SK-N-SH (cell line): ENCODE measurements around the gene SLC20A1. TPM values are rescaled to one million over a fixed set of nuclear protein-coding genes. Genes with fewer than 3 reads are reported as not detected.

ENCODE experiments used
- CTCF ChIA-PET: fragments of 300-600, 350-600 bp; formaldehyde crosslinking; extraction: SDS; loops from one replicate; lab custom pipeline; 2021; lab: Yijun Ruan, JAX
- POLR2A ChIA-PET: fragments of 350-600 bp; sonication (Branson Sonifier 250); formaldehyde crosslinking; extraction: SDS; loops from one replicate; lab custom pipeline; 2020; ENCODE audit warnings: antibody characterized with exemption, inconsistent platforms; lab: Yijun Ruan, JAX
- DNase-seq: peaks from one replicate; pipeline ENCODE4 v3.0.0; 2012
- H2AFZ ChIP-seq: fragments of 200-600 bp; sonication (generic); 2 replicates; pipeline ENCODE4 v1.8.1; 2016; ENCODE audit warnings: antibody characterized with exemption, mild to moderate bottlenecking, low read depth
- H3F3A ChIP-seq: fragments of 200-600 bp; sonication (generic); replicated peaks from 2 replicates; pipeline ENCODE3; 2016; ENCODE audit warnings: antibody characterized with exemption, mild to moderate bottlenecking; ENCODE audit not compliant: insufficient read depth
- H3K27ac ChIP-seq, 2 experiments: fragments of 200-500 bp in 1 of 2; fragments of 200-600 bp in 1 of 2; sonication (Bioruptor generic) in 1 of 2; sonication (generic), shearing (Covaris generic) in 1 of 2; 2 replicates each; pipeline versions ENCODE4 v1.5.1 to v1.6.1; 2014 to 2016; ENCODE audit warnings: low read depth in 2 of 2, inconsistent platforms in 1 of 2, low read length in 1 of 2, mild to moderate bottlenecking in 1 of 2, mixed read lengths in 1 of 2
- H3K27me3 ChIP-seq: fragments of 200-600 bp; sonication (generic), shearing (Covaris generic); 2 replicates; pipeline ENCODE4 v1.6.1; 2016; ENCODE audit warnings: mixed run types; ENCODE audit not compliant: insufficient read depth
- H3K36me3 ChIP-seq, 2 experiments: fragments of 200-500 bp in 1 of 2; fragments of 200-600 bp in 1 of 2; sonication (Bioruptor generic) in 1 of 2; sonication (generic) in 1 of 2; replicated peaks in 1 of 2; 2 replicates each; pipeline versions ENCODE3 to v1.5.1; 2014 to 2016; ENCODE audit warnings: low read length in 1 of 2, mild to moderate bottlenecking in 1 of 2; ENCODE audit not compliant: insufficient read depth in 2 of 2, control insufficient read depth in 1 of 2
- H3K4me1 ChIP-seq, 2 experiments: fragments of 200-500 bp in 1 of 2; fragments of 200-600 bp in 1 of 2; sonication (Bioruptor generic) in 1 of 2; sonication (generic), shearing (Covaris generic) in 1 of 2; 2 replicates each; pipeline versions ENCODE4 v1.5.1 to v1.6.1; 2014 to 2016; ENCODE audit warnings: low read depth in 1 of 2, low read length in 1 of 2, mixed run types in 1 of 2; ENCODE audit not compliant: insufficient read depth in 2 of 2, control insufficient read depth in 1 of 2
- H3K4me2 ChIP-seq: fragments of 200-600 bp; sonication (generic), shearing (Covaris generic); 2 replicates; pipeline ENCODE4 v1.6.1; 2017; ENCODE audit warnings: mixed run types
- H3K4me3 ChIP-seq, 2 experiments: fragments of 200-500 bp in 1 of 2; fragments of 200-600 bp in 1 of 2; sonication (Bioruptor generic) in 1 of 2; sonication (generic), shearing (Covaris generic) in 1 of 2; 2 replicates each; pipeline versions ENCODE4 v1.5.1 to v1.8.1; 2014 to 2016; ENCODE audit warnings: low read depth in 2 of 2, inconsistent platforms in 1 of 2, low read length in 1 of 2, mild to moderate bottlenecking in 1 of 2, mixed read lengths in 1 of 2, moderate library complexity in 1 of 2
- H3K79me2 ChIP-seq: fragments of 200-600 bp; sonication (generic); 2 replicates; pipeline ENCODE4 v1.8.1; 2017; ENCODE audit warnings: mild to moderate bottlenecking; ENCODE audit not compliant: insufficient read depth
- H3K9ac ChIP-seq: fragments of 200-600 bp; sonication (generic); 2 replicates; pipeline ENCODE4 v1.6.1; 2017; ENCODE audit warnings: mixed run types
- H3K9me2 ChIP-seq: fragments of 200-600 bp; sonication (generic); 2 replicates; pipeline ENCODE4 v1.6.1; 2017; ENCODE audit warnings: mixed run types
- H3K9me3 ChIP-seq: fragments of 200-600 bp; sonication (generic); 2 replicates; pipeline ENCODE4 v1.6.1; 2017; ENCODE audit warnings: mixed run types, mild to moderate bottlenecking, moderate library complexity
- H4K20me1 ChIP-seq: fragments of 200-600 bp; sonication (generic); 2 replicates; pipeline ENCODE4 v1.6.1; 2017; ENCODE audit warnings: mild to moderate bottlenecking, mixed run types; ENCODE audit not compliant: insufficient read depth
- CHD2 ChIP-seq: fragments of 150-350 bp; IDR thresholded peaks from 2 replicates; pipeline ENCODE4 v1.6.1; 2018; ENCODE audit warnings: low read length; ENCODE audit not compliant: partially characterized antibody
- ELF1 ChIP-seq: IDR thresholded peaks from 2 replicates; pipeline ENCODE4 v1.4.0; 2012
- EP300 ChIP-seq, 2 experiments: IDR thresholded peaks; 2 replicates each; pipeline versions ENCODE4 v1.4.0 to v1.6.1; 2012; ENCODE audit warnings: borderline replicate concordance in 1 of 2, low read depth in 1 of 2, low read length in 1 of 2
- EZH2phosphoT487 ChIP-seq: fragments of 200-600 bp; sonication (generic); IDR thresholded peaks from 2 replicates; pipeline ENCODE4 v1.6.1; 2017; ENCODE audit warnings: low read depth, mixed run types, mild to moderate bottlenecking, antibody characterized with exemption, moderate library complexity, borderline replicate concordance
- FOSL2 ChIP-seq: IDR thresholded peaks from 2 replicates; pipeline ENCODE4 v1.4.0; 2012; ENCODE audit warnings: low read depth, mild to moderate bottlenecking, moderate library complexity, borderline replicate concordance
- FOXJ3 ChIP-seq: sonication (generic); formaldehyde crosslinking; IDR thresholded peaks from 2 replicates; pipeline ENCODE4 v1.5.1; 2020; ENCODE audit warnings: mild to moderate bottlenecking, missing genetic modification reagents
- GABPA ChIP-seq: IDR thresholded peaks from 2 replicates; pipeline ENCODE4 v1.4.0; 2012; ENCODE audit warnings: low read depth, mild to moderate bottlenecking
- JUND ChIP-seq: IDR thresholded peaks from 2 replicates; pipeline ENCODE4 v1.4.0; 2012
- MAX ChIP-seq: IDR thresholded peaks from 2 replicates; pipeline ENCODE4 v1.4.0; 2012; ENCODE audit warnings: low read depth
- MEF2A ChIP-seq: IDR thresholded peaks from 2 replicates; pipeline ENCODE4 v1.4.0; 2012; ENCODE audit warnings: low read depth, borderline replicate concordance
- NRF1 ChIP-seq: IDR thresholded peaks from 2 replicates; pipeline ENCODE4 v1.6.1; 2012; ENCODE audit warnings: low read depth, mild to moderate bottlenecking, low read length
- POLR2AphosphoS5 ChIP-seq: IDR thresholded peaks from 2 replicates; pipeline ENCODE4 v1.6.1; 2012; ENCODE audit warnings: low read depth, low read length
- RAD21 ChIP-seq: IDR thresholded peaks from 2 replicates; pipeline ENCODE4 v1.6.1; 2012; ENCODE audit warnings: mild to moderate bottlenecking, low read length
- RCOR1 ChIP-seq: fragments of 150-350 bp; IDR thresholded peaks from 2 replicates; pipeline ENCODE4 v1.6.1; 2017; ENCODE audit warnings: antibody characterized with exemption, low read length
- RFX5 ChIP-seq: IDR thresholded peaks from 2 replicates; pipeline ENCODE4 v1.6.1; 2012; ENCODE audit warnings: mild to moderate bottlenecking, improper control_type of control experiment, low read length
- RXRA ChIP-seq: IDR thresholded peaks from 2 replicates; pipeline ENCODE4 v1.4.0; 2012; ENCODE audit warnings: low read depth, mild to moderate bottlenecking, borderline replicate concordance
- SIN3A ChIP-seq: IDR thresholded peaks from 2 replicates; pipeline ENCODE4 v1.6.1; 2012; ENCODE audit warnings: low read depth, mild to moderate bottlenecking, low read length, moderate library complexity, borderline replicate concordance
- TCF12 ChIP-seq: IDR thresholded peaks from 2 replicates; pipeline ENCODE4 v1.4.0; 2012
- USF2 ChIP-seq: fragments of 150-350 bp; IDR thresholded peaks from 2 replicates; pipeline ENCODE4 v1.6.1; 2017; ENCODE audit warnings: antibody characterized with exemption, low read length, low read depth, borderline replicate concordance
- WGBS: methylation state at CpG from one replicate; pipeline ENCODE4 v1.1.6; 2017; ENCODE audit warnings: low lambda C conversion rate; 5-methylcytosine and 5-hydroxymethylcytosine counted together
- polyA plus RNA-seq, 3 experiments: library from polyadenylated mRNA; depleted of rRNA; stranded (reverse); fragments of >200 nt; gene quantifications; 2 replicates each; pipeline ENCODE4 v1.2.3, GENCODE V29; 2012

The SLC20A1 gene
- polyA plus RNA-seq, 1 of the 3 experiments (the other 2 are of a cell fraction), result 56.3 TPM

GRCh38 chr2:112602917-112603316 lies 42.8 kb upstream of the SLC20A1 start:
- 88% methylated on average over 3 of the region's 3 CpGs for WGBS

GRCh38 chr2:112603731-112604130 lies 42.0 kb upstream of the SLC20A1 start:
- Histone ChIP-seq H3K9ac (no peak overlapping the region), H3K79me2 (no peaks in the 10 kb centered on the region), H2AFZ (no peak overlapping the region), H3F3A (no peaks in the 10 kb centered on the region), H3K27me3 (no peaks in the 10 kb centered on the region), H3K4me3 (no peak overlapping the region)
- ChIA-PET POLR2A (no interaction called here), CTCF (interaction anchor here (1.4 to 13.6 kb wide), 2 partner anchors 87 to 122 kb away, joined by 4 to 149 read pairs; no protein-coding TSS in a partner anchor)
- no peak for TF ChIP-seq FOSL2
- no peak for TF ChIP-seq EP300 (IDR thresholded peaks at IDR 0.05; ENCODE audit: borderline replicate concordance in 1 of 2, low read depth in 1 of 2, low read length in 1 of 2)
- TF ChIP-seq RFX5, result no peak
- no peak for TF ChIP-seq MEF2A
- TF ChIP-seq CHD2, result no peak
- no peak for TF ChIP-seq ELF1
- no peak for TF ChIP-seq TCF12
- TF ChIP-seq NRF1, result no peak
- TF ChIP-seq, all 33 proteins: peak for 0
- DNase-seq, result no peak
- Histone ChIP-seq H3K9me3 (no peaks in the 10 kb centered on the region), H3K27ac (no peak overlapping the region), H3K4me1 (peaks cover 0 to 3% of the 10 kb centered on the region in 2 experiments; a peak in 3 of 4 replicates), H3K36me3 (no peaks in the 10 kb centered on the region), H3K4me2 (no peak overlapping the region), H3K9me2 (no peaks in the 10 kb centered on the region), H4K20me1 (no peaks in the 10 kb centered on the region)
- WGBS, result 69% methylated on average over 2 of the region's 2 CpGs

More at GRCh38 chr2:112602917-112603316, 42.8 kb upstream of the SLC20A1 start:
- Histone ChIP-seq H3K4me2 (no peak overlapping the region), H3K9ac (no peak overlapping the region), H3K27me3 (no peaks in the 10 kb centered on the region), H2AFZ (no peak overlapping the region), H3K36me3 (no peaks in the 10 kb centered on the region), H3K27ac (no peak overlapping the region), H3F3A (no peaks in the 10 kb centered on the region), H3K79me2 (no peaks in the 10 kb centered on the region), H3K9me2 (no peaks in the 10 kb centered on the region), H3K9me3 (no peaks in the 10 kb centered on the region), H4K20me1 (no peaks in the 10 kb centered on the region), H3K4me3 (no peak overlapping the region), H3K4me1 (peaks cover 0 to 3% of the 10 kb centered on the region in 2 experiments; a peak in 3 of 4 replicates)
- DNase-seq, result no peak
- no peak for TF ChIP-seq FOXJ3 (CRISPR knock-in tag)
- no peak for TF ChIP-seq POLR2AphosphoS5
- no peak for TF ChIP-seq RXRA
- no peak for TF ChIP-seq EZH2phosphoT487
- TF ChIP-seq SIN3A, result no peak
- TF ChIP-seq TCF12, result no peak
- no peak for TF ChIP-seq RFX5
- TF ChIP-seq JUND, result no peak
- no peak for TF ChIP-seq RCOR1
- TF ChIP-seq RAD21, result no peak
- TF ChIP-seq USF2, result no peak
- no peak for TF ChIP-seq MEF2A
- TF ChIP-seq CHD2, result no peak
- TF ChIP-seq GABPA, result no peak
- no peak for TF ChIP-seq MAX
- CTCF ChIA-PET, result interaction anchor here (13.6 kb wide), 1 partner anchor 123 kb away, joined by 149 read pairs; no protein-coding TSS in a partner anchor
- POLR2A ChIA-PET, result no interaction called here
